GM23248 (cell line): ENCODE results near the gene CNTLN. TPM values are rescaled to one million over a fixed set of nuclear protein-coding genes. Genes with fewer than 3 reads are reported as not detected.

Experiments
- DNase-seq: peaks from one replicate; pipeline ENCODE4 v3.0.0-alpha.2; 2015
- H2AFZ ChIP-seq: fragments of 200-600 bp; sonication (generic); 2 replicates; pipeline ENCODE4 v1.6.1; 2016; ENCODE audit warnings: antibody characterized with exemption
- H3F3A ChIP-seq: fragments of 200-600 bp; sonication (generic); 2 replicates; pipeline ENCODE4 v1.6.1; 2016; ENCODE audit warnings: mild to moderate bottlenecking, antibody characterized with exemption, mixed run types; ENCODE audit not compliant: insufficient read depth
- H3K27ac ChIP-seq: fragments of 200-600 bp; sonication (generic); 2 replicates; pipeline ENCODE4 v1.5.1; 2016; ENCODE audit warnings: mild to moderate bottlenecking
- H3K27me3 ChIP-seq: fragments of 200-600 bp; sonication (generic); replicated peaks from 2 replicates; pipeline ENCODE4 v1.6.1; 2016; ENCODE audit warnings: mild to moderate bottlenecking; ENCODE audit not compliant: insufficient read depth
- H3K36me3 ChIP-seq: fragments of 200-600 bp; sonication (generic); 2 replicates; pipeline ENCODE4 v1.6.1; 2016; ENCODE audit warnings: low read depth, mild to moderate bottlenecking
- H3K4me1 ChIP-seq: fragments of 200-600 bp; sonication (generic); 2 replicates; pipeline ENCODE4 v1.6.1; 2016; ENCODE audit warnings: mild to moderate bottlenecking; ENCODE audit not compliant: insufficient read depth
- H3K4me2 ChIP-seq: fragments of 200-600 bp; sonication (generic); one replicate; pipeline ENCODE4 v1.6.1; 2016; ENCODE audit warnings: mild to moderate bottlenecking; ENCODE audit not compliant: unreplicated experiment
- H3K4me3 ChIP-seq: fragments of 200-600 bp; sonication (generic); 2 replicates; pipeline ENCODE4 v1.5.1; 2016; ENCODE audit warnings: mild to moderate bottlenecking
- H3K79me2 ChIP-seq: fragments of 200-600 bp; sonication (generic); 2 replicates; pipeline ENCODE4 v1.6.1; 2016; ENCODE audit warnings: mild to moderate bottlenecking; ENCODE audit not compliant: insufficient read depth
- H3K9ac ChIP-seq: fragments of 200-600 bp; sonication (generic); 2 replicates; pipeline ENCODE4 v1.6.1; 2016; ENCODE audit warnings: mild to moderate bottlenecking
- H3K9me2 ChIP-seq: fragments of 200-600 bp; sonication (generic); 2 replicates; pipeline ENCODE4 v1.6.1; 2016; ENCODE audit warnings: mixed run types, mild to moderate bottlenecking, moderate library complexity; ENCODE audit not compliant: insufficient read depth
- H3K9me3 ChIP-seq: fragments of 200-600 bp; sonication (generic); one replicate; pipeline ENCODE4 v1.6.1; 2017; ENCODE audit warnings: low read depth
- H4K20me1 ChIP-seq: fragments of 200-600 bp; sonication (generic); 2 replicates; pipeline ENCODE4 v1.6.0; 2016; ENCODE audit not compliant: insufficient read depth
- EZH2 ChIP-seq: fragments of 200-600 bp; sonication (generic); IDR thresholded peaks from 2 replicates; pipeline ENCODE4 v1.6.1; 2018; ENCODE audit warnings: antibody characterized with exemption, mild to moderate bottlenecking; ENCODE audit not compliant: insufficient read depth, poor library complexity, severe bottlenecking
- EZH2phosphoT487 ChIP-seq: fragments of 200-600 bp; sonication (generic); IDR thresholded peaks from 2 replicates; pipeline ENCODE4 v1.6.1; 2018; ENCODE audit warnings: antibody characterized with exemption, moderate library complexity, mild to moderate bottlenecking, low read depth; ENCODE audit not compliant: insufficient read depth
- WGBS, 2 experiments: methylation state at CpG; one replicate each; pipeline ENCODE4 v1.1.6; 2015 to 2017; ENCODE audit warnings: low lambda C conversion rate in 2 of 2, low coverage in 1 of 2; ENCODE audit errors: missing lambda C conversion rate in 2 of 2; 5-methylcytosine and 5-hydroxymethylcytosine counted together
- in situ Hi-C: fragments of 300-500 bp; cut with MboI; formaldehyde crosslinking; loops from 2 replicates; pipeline ENCODE4 v1.15.0; 2020
- polyA plus RNA-seq: library from polyadenylated mRNA; unstranded; fragments of >200 nt; fragmentation: Nextera tagmentation; extraction: Ambion mirVana; gene quantifications from 2 replicates; pipeline ENCODE4 v1.2.1, GENCODE V29; 2016
- small RNA-seq: library from RNA; depleted of rRNA; stranded (forward); fragments of <200 nt; gene quantifications from one replicate; pipeline ENCODE3, GENCODE V24; 2014; ENCODE audit warnings: low read depth, low replicate concordance
- total RNA-seq: library from RNA; depleted of rRNA; stranded (reverse); fragments of >200 nt; shearing (Covaris generic); gene quantifications from 2 replicates; pipeline ENCODE4 v1.2.3, GENCODE V29; 2014

Gene CNTLN
- total and polyA plus RNA-seq, 2 experiments from 2014 or later: 4.8 to 7.2 TPM

- no peak for DNase-seq
- in situ Hi-C loops: loop anchor here (5.0 to 25.0 kb wide), 3 partner anchors 275 to 1505 kb away; partner anchors contain the start of genes RRAGA and SAXO1
- no peak for TF ChIP-seq EZH2
- no peak for TF ChIP-seq EZH2phosphoT487
- no peak overlapping the region for H3K4me2 ChIP-seq
- no peak overlapping the region for H3K27ac ChIP-seq
- H2AFZ ChIP-seq: no peak overlapping the region
- peaks cover 3% of the 10 kb centered on the region; the same call in 1 of the 2 replicates for H3K27me3 ChIP-seq
- no peaks in the 10 kb centered on the region for H3K79me2 ChIP-seq
- no peak overlapping the region for H3K4me3 ChIP-seq
- 44 to 58% methylated on average over 5 to 6 of the region's 6 CpGs for WGBS, 2 experiments
- no peaks in the 10 kb centered on the region for H3K9me2 ChIP-seq
- H4K20me1 ChIP-seq: no peaks in the 10 kb centered on the region
- no peaks in the 10 kb centered on the region for H3K36me3 ChIP-seq
- H3K9me3 ChIP-seq: no peaks in the 10 kb centered on the region
- no peaks in the 10 kb centered on the region for H3F3A ChIP-seq
- no peaks in the 10 kb centered on the region for H3K4me1 ChIP-seq
- H3K9ac ChIP-seq: no peak overlapping the region
Measured at GRCh38 chr9:17532461-17532860, 397.6 kb downstream of the CNTLN start.

GRCh38 chr9:17535176-17535575, 400.3 kb downstream of the CNTLN start:
- H3K27me3 ChIP-seq: peaks cover 3% of the 10 kb centered on the region; the same call in 1 of the 2 replicates
- no peaks in the 10 kb centered on the region for H3K79me2 ChIP-seq
- no peaks in the 10 kb centered on the region for H3K9me3 ChIP-seq
- no peaks in the 10 kb centered on the region for H3K4me1 ChIP-seq
- H3K27ac ChIP-seq: no peak overlapping the region
- TF ChIP-seq EZH2: no peak
- TF ChIP-seq EZH2phosphoT487: no peak
- no peaks in the 10 kb centered on the region for H3F3A ChIP-seq
- H4K20me1 ChIP-seq: no peaks in the 10 kb centered on the region
- in situ Hi-C loops: loop anchor here (25.0 kb wide), 2 partner anchors 677 to 1502 kb away; partner anchors contain the start of genes RRAGA and SAXO1
- H3K9me2 ChIP-seq: no peaks in the 10 kb centered on the region
- no peaks in the 10 kb centered on the region for H3K36me3 ChIP-seq
- H3K4me2 ChIP-seq: no peak overlapping the region
- H3K4me3 ChIP-seq: no peak overlapping the region
- no peak overlapping the region for H2AFZ ChIP-seq
- 92 to 96% methylated on average over 3 of the region's 3 CpGs for WGBS, 2 experiments
- no peak overlapping the region for H3K9ac ChIP-seq
- no peak for DNase-seq

- H3K79me2 ChIP-seq: no peaks in the 10 kb centered on the region
- H3K4me2 ChIP-seq: no peak overlapping the region
- no peaks in the 10 kb centered on the region for H3K4me1 ChIP-seq
- no peaks in the 10 kb centered on the region for H4K20me1 ChIP-seq
- TF ChIP-seq EZH2: no peak
- TF ChIP-seq EZH2phosphoT487: no peak
- H3F3A ChIP-seq: no peaks in the 10 kb centered on the region
- no peaks in the 10 kb centered on the region for H3K36me3 ChIP-seq
- no peak overlapping the region for H2AFZ ChIP-seq
- H3K9me2 ChIP-seq: no peaks in the 10 kb centered on the region
- no peak overlapping the region for H3K27ac ChIP-seq
- DNase-seq: no peak
- H3K9ac ChIP-seq: no peak overlapping the region
- no peaks in the 10 kb centered on the region for H3K9me3 ChIP-seq
- H3K27me3 ChIP-seq: peaks cover 3% of the 10 kb centered on the region; the same call in 1 of the 2 replicates
- 66 to 73% methylated on average over 7 of the region's 7 CpGs for WGBS, 2 experiments
- in situ Hi-C loops: loop anchor here (25.0 kb wide), 2 partner anchors 676 to 1501 kb away; partner anchors contain the start of genes RRAGA and SAXO1
- H3K4me3 ChIP-seq: no peak overlapping the region
Measured at GRCh38 chr9:17536027-17536426, 401.2 kb downstream of the CNTLN start.

GRCh38 chr9:17551023-17551422, 416.2 kb downstream of the CNTLN start:
- Histone ChIP-seq H3F3A (no peaks in the 10 kb centered on the region), H3K36me3 (no peaks in the 10 kb centered on the region), H4K20me1 (no peaks in the 10 kb centered on the region), H2AFZ (no peak overlapping the region), H3K4me1 (no peaks in the 10 kb centered on the region), H3K79me2 (no peaks in the 10 kb centered on the region), H3K9me2 (no peaks in the 10 kb centered on the region), H3K9me3 (no peaks in the 10 kb centered on the region), H3K4me3 (no peak overlapping the region), H3K27ac (no peak overlapping the region), H3K9ac (no peak overlapping the region), H3K27me3 (no peaks in the 10 kb centered on the region), H3K4me2 (no peak overlapping the region)
- 48 to 53% methylated on average over 2 of the region's 2 CpGs for WGBS, 2 experiments
- in situ Hi-C loops: no loop called here
- no peak for DNase-seq
- TF ChIP-seq EZH2phosphoT487 (no peak), EZH2 (no peak)

Small RNAs within 50 kb of the gene (small RNA-seq; reads per million reads assigned to genes)
- not detected for gene RPS29P33
